Measurements from ENCODE around the gene DRICH1. TPM values are rescaled to one million over a fixed set of nuclear protein-coding genes. Genes with fewer than 3 reads are reported as not detected.
"Not testable (repeated sequence)": the region's sequence is repeated elsewhere in the genome, so short reads cannot be mapped to it uniquely, and the experiment has no call there.

Gene DRICH1
- total RNA-seq, 1 experiment from 2014 or later, result not detected

DNA sequence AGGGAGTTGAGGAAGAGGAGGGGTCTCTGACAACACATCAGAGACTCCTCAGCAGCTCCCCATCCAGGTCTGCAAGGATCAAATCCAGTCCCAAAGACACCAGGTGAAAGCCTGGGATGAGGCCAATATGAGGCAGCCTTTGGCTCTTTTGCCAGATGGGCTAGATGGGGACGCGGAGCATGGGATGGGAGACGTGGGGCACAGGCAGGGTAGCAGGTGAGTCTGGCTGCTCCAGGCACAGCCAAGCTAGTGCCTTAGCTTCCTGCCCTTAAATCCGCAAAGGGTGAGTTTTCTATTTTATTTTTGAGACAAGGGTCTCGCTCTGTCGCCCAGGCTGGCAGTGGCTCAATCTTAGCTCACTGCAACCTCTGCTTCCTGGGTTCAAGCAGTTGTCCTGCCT is 19.6 kb upstream of the DRICH1 start:
- no peak for DNase-seq (ENCODE audit: extremely low read depth, low read depth)

- DNase-seq (ENCODE audit: extremely low read depth, low read depth), result no peak
Measured at GRCh38 chr22:23649071-23649501, 17.0 kb upstream of the DRICH1 start.

DNA sequence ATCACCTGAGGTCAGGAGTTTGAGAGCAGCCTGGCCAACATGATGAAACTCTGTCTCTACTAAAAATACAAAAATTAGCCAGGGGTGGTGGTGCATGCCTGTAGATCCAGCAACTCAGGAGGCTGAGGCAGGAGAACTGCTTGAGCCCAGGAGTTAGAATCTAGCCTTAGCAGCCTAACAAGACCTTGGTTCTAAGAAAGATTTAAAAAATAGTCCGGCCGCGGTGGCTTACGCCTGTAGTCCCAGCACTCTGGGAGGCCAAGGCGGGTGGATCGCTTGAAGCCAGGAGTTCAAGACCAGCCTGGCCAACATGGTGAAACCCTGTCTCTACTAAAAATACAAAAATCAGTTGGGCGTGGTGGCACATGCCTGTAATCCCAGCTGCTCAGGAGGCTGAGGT is 14.4 kb upstream of the DRICH1 start:
- DNase-seq (ENCODE audit: extremely low read depth, low read depth), result not testable (repeated sequence)

DNA sequence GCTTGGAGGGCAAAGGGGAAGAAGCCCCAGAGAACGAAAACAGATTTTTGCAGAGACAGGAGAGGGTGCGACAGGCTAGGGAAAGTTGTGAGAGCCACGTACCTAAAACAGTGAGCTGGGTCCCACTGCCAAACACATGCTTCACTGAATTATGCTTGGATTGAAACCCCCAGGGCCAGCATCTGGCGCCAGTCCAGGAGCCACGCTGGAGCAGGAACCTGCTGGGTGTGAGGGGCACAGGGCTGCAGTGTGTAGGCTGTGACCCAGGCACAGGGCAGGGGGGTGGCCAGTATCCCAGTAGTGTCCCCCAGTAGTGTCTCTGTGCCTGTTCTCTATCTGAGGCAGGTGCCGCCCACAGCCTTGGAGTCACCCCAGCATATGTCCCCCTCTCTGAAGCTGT is 8.1 kb upstream of the DRICH1 start:
- not testable (repeated sequence) for DNase-seq (ENCODE audit: extremely low read depth, low read depth)

DNA sequence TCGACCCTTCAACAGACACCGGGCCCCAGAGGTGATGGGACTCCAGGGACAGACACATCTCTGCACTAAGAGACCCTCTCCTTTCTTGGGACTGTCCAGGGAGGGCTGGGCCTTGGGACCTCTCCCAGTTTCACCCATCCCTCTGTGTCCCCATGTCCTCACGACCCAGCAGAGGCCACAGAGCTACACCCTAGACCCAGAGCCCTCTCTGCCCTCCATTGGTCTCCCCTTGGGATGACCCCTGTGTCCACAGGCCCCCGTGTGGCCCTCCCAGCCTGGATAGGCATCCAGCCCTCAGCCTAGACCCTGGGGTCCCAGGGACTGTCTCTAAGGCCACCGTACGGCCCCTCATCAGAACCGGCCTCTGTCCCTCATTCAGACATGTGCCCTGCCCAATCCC is 7.5 kb upstream of the DRICH1 start:
- no peak for DNase-seq (ENCODE audit: extremely low read depth, low read depth)

- no peak for DNase-seq (ENCODE audit: extremely low read depth, low read depth)
Measured at GRCh38 chr22:23638611-23639010, 6.5 kb upstream of the DRICH1 start.

- not testable (repeated sequence) for DNase-seq (ENCODE audit: extremely low read depth, low read depth)
Measured at GRCh38 chr22:23635291-23635690, 3.2 kb upstream of the DRICH1 start.

GRCh38 chr22:23628056-23628743 is 3.9 kb downstream of the DRICH1 start:
- DNase-seq (ENCODE audit: extremely low read depth, low read depth), result not testable (repeated sequence)

DNA sequence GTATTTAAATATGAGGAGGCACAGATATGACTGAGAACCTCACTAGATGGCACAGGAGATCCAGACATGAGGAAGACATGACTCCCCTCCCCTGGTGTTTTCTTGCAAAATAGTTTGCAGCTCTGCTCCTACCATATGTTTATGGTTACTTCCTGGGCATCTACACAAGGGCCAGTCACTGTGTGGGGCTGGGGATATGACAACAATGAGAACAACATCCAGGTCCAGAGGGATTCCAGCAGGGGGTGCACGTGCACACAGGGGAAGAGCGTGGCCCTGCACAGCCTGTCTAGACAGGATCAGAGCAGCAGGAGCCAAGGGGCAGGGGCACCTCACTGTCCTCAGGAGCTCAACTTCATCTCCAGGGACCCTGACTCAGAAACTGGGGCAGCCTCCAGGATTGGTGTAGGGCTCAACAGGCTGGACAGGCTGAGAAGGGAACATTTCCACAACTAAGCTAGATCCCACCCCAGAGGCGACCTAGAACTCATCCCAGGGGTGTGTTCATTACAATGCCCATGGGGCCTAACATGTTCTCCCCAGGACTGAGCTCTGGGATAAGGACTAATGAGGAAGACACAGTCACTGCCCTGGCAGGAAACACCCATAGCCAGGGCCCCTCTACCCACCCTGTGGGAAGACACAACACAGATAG is 4.6 kb downstream of the DRICH1 start:
- not testable (repeated sequence) for DNase-seq (ENCODE audit: extremely low read depth, low read depth)

DNA sequence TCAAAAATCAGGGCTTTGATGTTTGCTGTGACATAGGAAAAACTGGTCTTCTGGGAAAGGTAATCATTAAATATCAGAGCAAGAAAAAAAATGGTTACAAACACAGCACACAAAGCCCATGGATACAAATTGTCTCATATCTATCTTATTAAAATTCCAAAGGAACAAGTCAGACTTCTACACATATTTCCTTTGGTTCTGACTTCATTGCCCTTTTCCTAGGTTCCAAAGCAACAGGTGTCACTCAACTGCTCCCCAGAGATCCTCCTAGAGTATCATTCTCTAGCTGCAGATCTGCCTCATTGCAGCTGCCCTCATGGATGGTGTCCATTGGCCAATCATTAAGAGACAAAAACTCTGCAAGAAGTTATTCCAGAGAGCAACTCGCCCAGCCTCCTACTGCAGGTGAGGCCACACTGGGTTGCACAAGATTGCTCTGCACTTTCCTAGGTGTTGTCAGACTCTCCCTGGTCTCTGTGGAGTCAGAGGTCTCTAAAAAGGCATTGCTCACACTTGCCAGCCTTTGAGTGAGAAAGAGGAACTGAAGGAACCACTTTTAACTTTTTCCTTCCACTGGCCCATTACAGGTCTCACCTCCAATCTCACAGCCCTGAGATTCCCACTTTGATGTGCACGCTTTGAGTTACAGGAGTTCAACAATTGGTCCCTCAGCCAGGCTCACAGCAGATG is 5.7 kb downstream of the DRICH1 start:
- DNase-seq (ENCODE audit: extremely low read depth, low read depth), result no peak

- DNase-seq (ENCODE audit: extremely low read depth, low read depth), result no peak
Measured at GRCh38 chr22:23622634-23623033, 9.5 kb downstream of the DRICH1 start.

DNA sequence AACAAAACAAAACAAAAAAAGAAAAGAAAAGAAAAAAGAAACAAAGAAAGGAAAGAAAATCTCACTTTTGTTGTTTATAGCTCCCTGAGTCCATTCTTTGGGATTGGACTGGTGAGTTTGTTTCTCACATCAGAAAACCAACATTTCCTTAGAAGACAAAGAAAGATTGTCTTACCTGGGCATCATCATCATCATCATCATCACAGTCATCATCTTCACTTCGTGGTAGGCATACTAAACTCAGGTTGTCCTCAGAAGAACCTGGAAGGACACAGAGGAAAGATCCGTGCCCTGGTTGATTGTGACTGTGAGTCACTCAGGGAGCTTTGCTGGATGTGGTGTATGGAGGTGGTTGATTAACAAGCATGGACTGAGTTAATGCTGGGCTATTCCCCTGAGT is 10.2 kb downstream of the DRICH1 start:
- DNase-seq (ENCODE audit: extremely low read depth, low read depth), result not testable (repeated sequence)

DNA sequence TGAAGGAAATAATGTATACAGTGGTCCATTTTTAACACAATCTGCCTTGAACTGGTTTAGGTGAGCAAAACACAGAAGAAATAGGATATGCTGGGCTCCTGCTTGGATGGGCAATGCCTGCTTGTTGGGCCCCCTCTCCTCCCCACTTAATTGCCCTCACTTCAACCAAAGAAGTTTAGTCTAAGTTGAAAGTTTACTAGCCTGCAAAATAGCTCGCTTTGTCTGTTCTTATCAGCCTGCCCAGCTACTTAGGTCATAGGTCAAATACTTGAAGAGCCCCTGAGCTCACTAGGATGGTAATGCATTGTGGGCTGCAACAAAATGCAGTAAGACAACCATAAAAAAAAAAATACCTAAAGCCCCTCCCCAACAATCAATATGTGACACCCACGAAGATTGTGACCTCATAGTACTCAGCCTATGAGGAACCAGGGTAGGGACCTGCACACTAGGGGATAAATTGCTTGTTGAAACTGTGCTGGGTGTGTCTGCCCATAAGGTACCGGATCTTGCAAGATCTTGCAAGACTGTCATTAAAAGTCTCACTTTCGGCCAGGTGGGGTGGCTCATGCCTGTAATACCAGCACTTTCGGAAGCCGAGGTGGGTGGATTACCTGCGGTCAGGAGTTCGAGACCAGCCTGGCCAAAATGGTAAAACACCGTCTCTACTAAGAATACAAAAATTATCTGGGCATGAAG is 10.9 kb downstream of the DRICH1 start:
- no peak for DNase-seq (ENCODE audit: extremely low read depth, low read depth)

- DNase-seq (ENCODE audit: extremely low read depth, low read depth), result no peak
Measured at GRCh38 chr22:23613193-23613972, 18.7 kb downstream of the DRICH1 start.

DNA sequence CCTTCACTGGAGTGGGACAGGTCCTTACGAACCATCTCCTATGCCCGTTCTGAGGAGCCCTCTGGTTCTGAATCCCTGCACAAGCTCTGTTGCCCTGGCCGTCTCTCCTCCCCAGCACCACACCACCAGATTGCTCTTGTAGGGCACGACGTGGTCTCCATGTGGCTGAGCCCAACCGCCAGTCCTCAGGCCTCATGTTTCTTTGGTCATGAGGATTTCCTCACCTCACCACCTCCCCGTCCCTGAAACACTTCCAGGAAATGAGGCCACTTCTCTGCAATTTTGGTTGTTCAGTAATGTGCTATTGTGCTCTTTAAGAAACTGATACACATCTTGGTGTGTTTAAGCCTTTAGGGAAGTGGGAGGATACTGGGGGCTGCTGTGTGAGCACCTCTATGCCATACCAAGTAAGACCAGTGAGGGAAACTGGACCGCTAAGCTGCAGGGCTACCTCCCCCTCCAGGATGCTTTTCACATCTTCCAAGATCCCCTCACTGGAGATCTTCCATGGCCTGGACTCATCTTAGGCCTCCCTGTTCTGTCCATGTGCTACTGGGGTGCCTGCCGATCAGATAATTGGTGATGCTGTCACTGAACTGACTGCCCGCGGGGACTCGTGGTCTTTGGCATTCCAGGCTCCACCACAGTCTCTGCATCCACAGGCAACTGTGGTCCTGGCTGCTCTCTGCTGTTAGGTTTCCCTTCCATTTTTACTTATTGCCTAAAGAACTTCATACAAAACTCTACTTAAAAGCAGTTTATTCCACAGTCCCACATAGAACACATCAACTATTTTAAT is 21.9 kb downstream of the DRICH1 start:
- DNase-seq (ENCODE audit: extremely low read depth, low read depth), result no peak

DNA sequence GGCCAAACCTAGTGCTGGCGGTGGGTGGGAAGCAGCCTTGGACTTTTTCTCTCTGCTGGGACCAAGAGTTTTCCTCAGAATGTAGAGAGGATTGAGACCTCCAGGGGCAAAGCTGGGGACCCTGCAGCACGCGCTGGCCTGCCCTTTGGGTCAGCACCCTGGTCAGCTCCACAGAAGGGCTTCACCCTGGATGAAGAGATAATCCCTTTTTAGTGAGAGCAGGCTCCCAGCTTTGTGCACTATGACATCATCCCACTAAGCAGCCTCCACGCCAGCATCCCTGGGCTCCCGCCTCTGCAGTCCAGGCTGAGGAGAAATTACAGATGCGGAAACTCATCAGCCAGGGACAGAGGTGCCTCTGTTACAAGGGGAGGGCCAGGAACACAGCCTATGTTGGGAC is 23.5 kb downstream of the DRICH1 start:
- DNase-seq (ENCODE audit: extremely low read depth, low read depth), result no peak

DNA sequence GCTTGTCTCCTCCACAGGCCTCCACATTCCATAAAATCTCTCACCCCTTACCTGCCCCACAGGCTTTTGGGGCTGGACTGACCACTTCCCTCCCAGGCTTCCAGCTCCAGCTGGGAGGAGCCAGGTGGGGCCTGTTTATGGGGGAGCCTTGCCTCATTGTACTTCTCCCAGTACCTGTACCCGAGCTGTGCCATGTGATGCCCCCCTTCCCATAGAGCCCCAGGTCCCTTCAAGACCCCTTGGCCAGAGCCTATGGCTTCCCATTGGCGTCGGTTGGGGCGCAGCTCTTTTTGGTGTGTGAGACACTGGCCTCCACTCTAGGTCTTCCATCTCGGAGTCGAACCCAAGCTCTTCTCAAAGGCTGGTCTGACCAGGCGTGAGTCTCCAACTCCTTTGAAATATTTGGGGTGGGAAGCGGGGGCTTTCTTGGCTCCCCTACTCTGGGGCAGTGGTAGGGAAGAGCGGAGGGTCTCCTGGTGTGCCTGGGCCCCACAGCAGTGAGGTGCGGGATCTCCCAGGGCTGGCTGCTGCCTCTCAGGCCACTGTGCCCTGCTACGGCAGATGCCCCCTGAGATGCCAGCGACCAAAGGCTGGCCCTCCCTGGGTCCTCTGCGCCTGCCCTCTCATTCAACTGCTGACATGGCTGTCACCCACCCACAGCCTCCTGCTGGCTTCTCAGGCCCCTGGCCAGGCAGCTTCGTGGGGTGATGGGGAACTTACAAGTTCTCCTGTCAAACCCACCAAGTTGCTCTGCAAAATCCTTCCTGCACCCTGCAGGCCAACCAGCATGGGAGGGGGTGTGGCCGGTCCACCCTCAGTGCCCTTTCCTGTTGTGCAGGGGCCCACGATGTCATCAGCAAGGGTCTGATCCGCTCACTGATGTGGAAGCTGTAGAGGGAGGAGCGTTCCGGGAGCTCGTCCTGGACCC is 25.7 kb downstream of the DRICH1 start:
- DNase-seq (ENCODE audit: extremely low read depth, low read depth), result no peak

- no peak for DNase-seq (ENCODE audit: extremely low read depth, low read depth)
Measured at GRCh38 chr22:23604939-23605712, 27.0 kb downstream of the DRICH1 start.
